ENCODE results near the gene SENP1. TPM values are rescaled to one million over a fixed set of nuclear protein-coding genes. Genes with fewer than 3 reads are reported as not detected.

The SENP1 gene
- total RNA-seq, 1 experiment from 2014 or later = 28.8 TPM

- Histone ChIP-seq H2BK15ac (ENCODE audit: low read depth, low read length) (no peak overlapping the region), H3K4ac (ENCODE audit: low read depth, low read length) (no peak overlapping the region), H4K91ac (ENCODE audit: insufficient read length, low read depth, low read length) (no peak overlapping the region), H3K23me2 (ENCODE audit: insufficient read length, low read depth, low read length, poor library complexity, severe bottlenecking) (no peaks in the 10 kb centered on the region), H3K14ac (ENCODE audit: insufficient read depth, low read length) (no peak overlapping the region), H2BK5ac (ENCODE audit: insufficient read length, low read length) (no peak overlapping the region), H4K5ac (ENCODE audit: insufficient read length, low read depth, low read length) (no peak overlapping the region), H3K4me2 (ENCODE audit: insufficient read depth, insufficient read length, low read length) (no peak overlapping the region), H3K9ac (ENCODE audit: extremely low read depth, insufficient read length, low read length) (no peak overlapping the region), H2AFZ (ENCODE audit: low read length) (no peak overlapping the region), H4K8ac (replicated peaks; ENCODE audit: insufficient read length, low read depth, low read length) (no peak overlapping the region), H3K56ac (ENCODE audit: insufficient read length, low read depth, low read length) (no peak overlapping the region), H2BK20ac (ENCODE audit: low read depth, low read length, poor library complexity, severe bottlenecking) (no peak overlapping the region), H3K79me2 (ENCODE audit: insufficient read depth, low read length) (no peaks in the 10 kb centered on the region), H3K79me1 (ENCODE audit: insufficient read depth, low read depth, low read length, poor library complexity, severe bottlenecking) (no peaks in the 10 kb centered on the region), H3K23ac (ENCODE audit: insufficient read length, low read depth, low read length) (no peak overlapping the region), H3K18ac (ENCODE audit: insufficient read length, low read depth, low read length) (no peak overlapping the region), H4K20me1 (ENCODE audit: control insufficient read depth, insufficient read depth, insufficient read length) (no peaks in the 10 kb centered on the region), H3T11ph (ENCODE audit: low read length) (no peak overlapping the region), H2BK120ac (ENCODE audit: low read depth, low read length, poor library complexity, severe bottlenecking) (no peak overlapping the region), H2BK12ac (ENCODE audit: insufficient read length, low read depth, low read length) (no peak overlapping the region), H3K9me3 (ENCODE audit: control insufficient read depth, low read depth, low read length) (no peaks in the 10 kb centered on the region), H2AK5ac (ENCODE audit: insufficient read length, low read length) (no peak overlapping the region), H3K27me3 (ENCODE audit: insufficient read depth, low read length) (no peaks in the 10 kb centered on the region), H3K27ac (ENCODE audit: insufficient read length, low read depth, low read length) (no peak overlapping the region), H3K4me1 (ENCODE audit: insufficient read depth, low read length) (no peaks in the 10 kb centered on the region)
- H3K9me3 Mint-ChIP-seq = no peaks in the 10 kb centered on the region
- WGBS (ENCODE audit: extremely low coverage, insufficient read length, low lambda C conversion rate) = no CpG with 5 or more reads among the region's 2 CpGs
- DNase-seq = no peak
- H3K27ac Mint-ChIP-seq = 0 out of 7 replicates have a peak overlapping the region, but pooled peaks of 1 of the 3 experiments have one; percentile 71
- peaks cover 10 to 42% (median 28%) of the 10 kb centered on the region in 3 experiments for H3K36me3 Mint-ChIP-seq (ENCODE audit: insufficient read depth in 1 of 3, low read depth in 3 of 3)
- H3K4me1 Mint-ChIP-seq = no peaks in the 10 kb centered on the region
- H3K27me3 Mint-ChIP-seq (ENCODE audit: low read depth) = no peaks in the 10 kb centered on the region
- H3K4me3 Mint-ChIP-seq = no peak overlapping the region
- no peak for TF ChIP-seq CTCF (conservative IDR thresholded peaks at IDR 0.05)
Measured at GRCh38 chr12:48077111-48077510, 28.8 kb downstream of the SENP1 start.
